Measurements from ENCODE around the gene FOSL2. TPM values are rescaled to one million over a fixed set of nuclear protein-coding genes. Genes with fewer than 3 reads are reported as not detected.
A peak's percentile ranks its signal among the peaks of the same experiment; 100 is the strongest.

Gene FOSL2
- total RNA-seq, 1 experiment from 2014 or later = 12.2 TPM

DNA sequence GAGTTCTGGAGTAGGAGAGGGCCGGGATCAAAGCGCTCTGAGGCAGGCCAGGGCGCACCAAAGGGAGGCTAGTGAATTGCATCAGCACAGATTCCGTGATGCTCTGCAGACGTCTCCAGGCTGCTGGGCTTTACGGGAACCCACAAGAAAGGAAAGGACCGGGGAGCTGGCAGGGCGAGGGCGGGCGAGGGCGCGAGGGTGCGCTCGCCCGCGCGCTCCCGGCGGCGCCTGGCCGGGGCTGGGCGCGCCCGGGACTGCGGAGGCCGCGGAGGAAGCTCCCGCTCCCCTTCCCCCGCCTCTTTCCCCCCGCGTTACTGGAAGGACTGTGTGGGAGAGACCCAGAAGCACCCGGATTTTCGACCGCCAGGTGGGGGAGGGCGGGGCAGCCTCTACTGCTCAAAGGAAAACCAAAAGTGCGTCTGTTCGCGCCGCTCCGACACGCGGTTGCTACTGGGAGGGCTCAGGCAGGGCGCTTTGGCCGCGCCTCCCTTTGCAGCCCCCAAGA is 2.4 kb upstream of the FOSL2 start:
- Histone ChIP-seq H3K27ac (ENCODE audit: low read depth, low read length, poor library complexity, severe bottlenecking) (peak overlapping the region; percentile 38), H3K36me3 (ENCODE audit: insufficient read depth, low read length, poor library complexity, severe bottlenecking) (no peaks in the 10 kb centered on the region), H3K4me3 (ENCODE audit: low read depth, low read length, poor library complexity, severe bottlenecking) (peak overlapping the region; percentile 74), H3K9me3 (ENCODE audit: low read depth, low read length, poor library complexity, severe bottlenecking) (no peaks in the 10 kb centered on the region), H3K4me1 (ENCODE audit: insufficient read depth, low read length, poor library complexity, severe bottlenecking) (peaks cover 9% of the 10 kb centered on the region), H3K27me3 (replicated peaks; ENCODE audit: insufficient read depth, low read depth, low read length, poor library complexity) (no peaks in the 10 kb centered on the region)
- ChIA-PET CTCF (interaction anchor here (0.5 kb wide), 1 partner anchor 637 kb away, joined by 4 read pairs; no protein-coding TSS in a partner anchor), POLR2A (ENCODE audit: low non-redundant PET) (no interaction called here)
- intact Hi-C loops (cut with micrococcal nuclease; ENCODE audit: unreplicated experiment) = loop anchor here (5.0 to 10.0 kb wide), 4 partner anchors 113 to 688 kb away; partner anchors contain the start of genes BABAM2 and RBKS
- TF ChIP-seq, protein P1, sequence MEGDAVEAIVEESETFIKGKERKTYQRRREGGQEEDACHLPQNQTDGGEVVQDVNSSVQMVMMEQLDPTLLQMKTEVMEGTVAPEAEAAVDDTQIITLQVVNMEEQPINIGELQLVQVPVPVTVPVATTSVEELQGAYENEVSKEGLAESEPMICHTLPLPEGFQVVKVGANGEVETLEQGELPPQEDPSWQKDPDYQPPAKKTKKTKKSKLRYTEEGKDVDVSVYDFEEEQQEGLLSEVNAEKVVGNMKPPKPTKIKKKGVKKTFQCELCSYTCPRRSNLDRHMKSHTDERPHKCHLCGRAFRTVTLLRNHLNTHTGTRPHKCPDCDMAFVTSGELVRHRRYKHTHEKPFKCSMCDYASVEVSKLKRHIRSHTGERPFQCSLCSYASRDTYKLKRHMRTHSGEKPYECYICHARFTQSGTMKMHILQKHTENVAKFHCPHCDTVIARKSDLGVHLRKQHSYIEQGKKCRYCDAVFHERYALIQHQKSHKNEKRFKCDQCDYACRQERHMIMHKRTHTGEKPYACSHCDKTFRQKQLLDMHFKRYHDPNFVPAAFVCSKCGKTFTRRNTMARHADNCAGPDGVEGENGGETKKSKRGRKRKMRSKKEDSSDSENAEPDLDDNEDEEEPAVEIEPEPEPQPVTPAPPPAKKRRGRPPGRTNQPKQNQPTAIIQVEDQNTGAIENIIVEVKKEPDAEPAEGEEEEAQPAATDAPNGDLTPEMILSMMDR (conservative IDR thresholded peaks at IDR 0.05; ENCODE audit: low read depth, low read length) = no peak
- TF ChIP-seq EZH2 (IDR thresholded peaks at IDR 0.05; ENCODE audit: borderline replicate concordance, low read depth, low read length, poor library complexity, severe bottlenecking) = no peak
- BruUV-seq (replicated peaks) = no TSS peak
- DNase-seq (ENCODE audit: low spot score) = peak; percentile 80

DNA sequence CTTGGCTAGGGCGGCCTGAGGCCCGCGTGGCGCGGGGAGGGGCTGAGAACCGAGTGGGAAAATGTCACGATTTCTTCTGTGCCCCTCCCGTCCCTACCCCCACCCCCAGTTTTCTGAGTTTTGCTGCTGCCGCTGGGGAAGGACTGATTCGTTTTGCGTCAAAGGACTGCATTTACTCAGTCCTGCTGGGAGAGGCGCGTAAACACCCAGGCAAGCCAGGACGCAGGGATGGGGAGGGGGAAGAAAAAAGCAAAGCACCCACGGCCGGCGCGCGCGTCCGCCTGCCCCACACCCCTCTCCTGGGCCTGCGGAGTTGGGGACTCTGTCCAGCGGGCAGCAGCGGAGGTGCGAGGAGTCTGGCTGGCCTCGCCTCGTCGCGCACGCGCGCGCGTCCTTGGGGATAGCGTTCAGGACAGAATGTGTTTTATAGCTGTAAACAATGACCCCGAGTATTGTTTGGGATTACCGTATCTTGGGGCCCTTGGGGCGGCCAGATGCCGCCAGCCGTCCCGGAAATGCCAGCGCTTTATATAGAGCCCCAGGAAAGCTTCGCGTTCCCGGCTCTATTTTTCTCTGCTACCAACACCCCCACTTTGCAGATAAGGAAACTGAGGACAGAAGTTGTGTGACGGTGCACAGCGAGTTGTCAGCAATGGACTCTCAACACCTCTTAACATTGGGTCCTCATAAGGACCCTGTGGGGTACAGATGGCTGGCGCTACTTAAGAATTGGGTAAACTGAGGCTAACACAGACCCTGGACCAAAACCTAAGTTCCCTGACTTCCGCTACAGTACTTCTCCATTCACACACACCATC is 1.7 kb upstream of the FOSL2 start:
- CTCF ChIA-PET = interaction anchor here (0.5 to 0.7 kb wide), 5 partner anchors 37 to 668 kb away, joined by 3 to 7 read pairs (median 4); no protein-coding TSS in a partner anchor
- peak overlapping the region; percentile 38 for H3K27ac ChIP-seq (ENCODE audit: low read depth, low read length, poor library complexity, severe bottlenecking)
- DNase-seq (ENCODE audit: low spot score) = no peak
- no peak for TF ChIP-seq EZH2 (IDR thresholded peaks at IDR 0.05; ENCODE audit: borderline replicate concordance, low read depth, low read length, poor library complexity, severe bottlenecking)
- TF ChIP-seq, protein P1 (conservative IDR thresholded peaks at IDR 0.05; ENCODE audit: low read depth, low read length) = no peak
- H3K27me3 ChIP-seq (replicated peaks; ENCODE audit: insufficient read depth, low read depth, low read length, poor library complexity) = no peaks in the 10 kb centered on the region
- H3K4me1 ChIP-seq (ENCODE audit: insufficient read depth, low read length, poor library complexity, severe bottlenecking) = peaks cover 14% of the 10 kb centered on the region
- H3K9me3 ChIP-seq (ENCODE audit: low read depth, low read length, poor library complexity, severe bottlenecking) = no peaks in the 10 kb centered on the region
- intact Hi-C loops (cut with micrococcal nuclease; ENCODE audit: unreplicated experiment) = loop anchor here (5.0 to 10.0 kb wide), 4 partner anchors 114 to 689 kb away; partner anchors contain the start of genes BABAM2 and RBKS
- BruUV-seq (replicated peaks) = no TSS peak
- no peaks in the 10 kb centered on the region for H3K36me3 ChIP-seq (ENCODE audit: insufficient read depth, low read length, poor library complexity, severe bottlenecking)
- H3K4me3 ChIP-seq (ENCODE audit: low read depth, low read length, poor library complexity, severe bottlenecking) = peak overlapping the region; percentile 74
- POLR2A ChIA-PET (ENCODE audit: low non-redundant PET) = no interaction called here

DNA sequence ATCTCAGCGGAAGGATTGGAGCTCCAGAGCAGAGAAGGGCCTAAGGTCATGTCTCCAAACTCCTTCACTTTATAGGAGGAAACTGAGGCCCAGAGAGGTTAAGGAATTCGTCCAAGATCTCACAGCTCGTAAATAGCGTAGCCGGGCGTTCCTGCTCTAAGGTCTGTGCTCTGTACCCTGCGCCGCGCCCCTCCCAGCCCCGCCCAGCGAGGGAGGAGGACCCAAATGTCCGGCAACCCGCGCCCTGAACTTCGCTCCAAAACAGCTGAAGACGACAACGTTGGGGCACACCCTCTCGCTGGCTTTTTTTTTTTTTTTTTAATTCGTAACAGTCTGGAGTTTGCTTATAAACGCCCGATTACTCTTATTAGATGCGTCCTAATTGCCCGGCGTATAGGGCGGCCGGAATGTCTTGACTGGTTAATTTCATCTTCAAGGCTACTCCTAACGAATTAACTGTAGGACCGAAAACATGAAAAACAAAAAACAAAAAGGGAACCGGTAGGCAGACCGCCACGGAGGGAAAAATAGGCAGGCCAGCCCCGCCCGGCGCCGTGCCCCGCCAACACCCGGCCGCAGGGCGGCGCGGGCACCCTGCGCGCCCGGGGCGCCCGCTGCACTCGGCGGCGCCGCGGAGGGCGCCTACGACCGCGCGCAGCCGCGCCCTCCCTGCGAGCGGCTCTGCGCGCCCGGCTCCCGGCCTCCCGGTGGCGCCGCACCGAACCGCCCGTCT is 928 bp upstream of the FOSL2 start:
- ChIA-PET POLR2A (ENCODE audit: low non-redundant PET) (no interaction called here), CTCF (interaction anchor here (0.6 to 0.7 kb wide), 5 partner anchors 38 to 800 kb away, joined by 3 to 7 read pairs (median 6); no protein-coding TSS in a partner anchor)
- BruUV-seq (replicated peaks) = TSS peak; percentile 26
- Histone ChIP-seq H3K36me3 (ENCODE audit: insufficient read depth, low read length, poor library complexity, severe bottlenecking) (no peaks in the 10 kb centered on the region), H3K27me3 (replicated peaks; ENCODE audit: insufficient read depth, low read depth, low read length, poor library complexity) (no peaks in the 10 kb centered on the region), H3K9me3 (ENCODE audit: low read depth, low read length, poor library complexity, severe bottlenecking) (no peaks in the 10 kb centered on the region), H3K4me1 (ENCODE audit: insufficient read depth, low read length, poor library complexity, severe bottlenecking) (peaks cover 22% of the 10 kb centered on the region), H3K4me3 (ENCODE audit: low read depth, low read length, poor library complexity, severe bottlenecking) (peak overlapping the region; percentile 74), H3K27ac (ENCODE audit: low read depth, low read length, poor library complexity, severe bottlenecking) (peak overlapping the region; percentile 89)
- peak; percentile 51 for DNase-seq (ENCODE audit: low spot score)
- intact Hi-C loops (cut with micrococcal nuclease; ENCODE audit: unreplicated experiment) = loop anchor here (5.0 to 10.0 kb wide), 4 partner anchors 114 to 689 kb away; partner anchors contain the start of genes BABAM2 and RBKS
- TF ChIP-seq EZH2 (IDR thresholded peaks at IDR 0.05; ENCODE audit: borderline replicate concordance, low read depth, low read length, poor library complexity, severe bottlenecking) = no peak
- TF ChIP-seq, protein P1 (conservative IDR thresholded peaks at IDR 0.05; ENCODE audit: low read depth, low read length) = peak; percentile 20; the same call in 1 of the 2 replicates

Measured in A673 (cell line).